Progenitor cell of endocrine pancreas (in vitro differentiated cells): Measurements from ENCODE around the gene PALM2AKAP2. TPM values are rescaled to one million over a fixed set of nuclear protein-coding genes. Genes with fewer than 3 reads are reported as not detected.

Experiments used
- DNase-seq: peaks from one replicate; pipeline ENCODE4 v3.0.0; 2021; ENCODE audit warnings: low spot score; ENCODE audit not compliant: unreplicated experiment
- H3K27ac Mint-ChIP-seq: 2 replicates; pipeline ENCODE4 v1.8.0; 2021; ENCODE audit warnings: mild to moderate bottlenecking, moderate library complexity, mixed read lengths
- H3K27me3 Mint-ChIP-seq: 2 replicates; pipeline ENCODE4 v1.8.0; 2021; ENCODE audit warnings: mixed read lengths
- H3K36me3 Mint-ChIP-seq: 2 replicates; pipeline ENCODE4 v1.8.0; 2022; ENCODE audit warnings: mixed read lengths; ENCODE audit not compliant: insufficient read depth
- H3K4me1 Mint-ChIP-seq: 2 replicates; pipeline ENCODE4 v1.8.0; 2021; ENCODE audit warnings: low read depth, mixed read lengths
- H3K4me3 Mint-ChIP-seq: 2 replicates; pipeline ENCODE4 v1.8.0; 2021; ENCODE audit warnings: low read depth, mild to moderate bottlenecking, moderate library complexity, mixed read lengths
- H3K9me3 Mint-ChIP-seq: 2 replicates; pipeline ENCODE4 v1.8.0; 2021; ENCODE audit warnings: low read depth, mixed read lengths
- CTCF ChIP-seq: fragments of 200-600 bp; sonication (generic); IDR thresholded peaks from one replicate; pipeline ENCODE4 v1.5.0; 2021; ENCODE audit warnings: antibody characterized with exemption, mild to moderate bottlenecking; ENCODE audit not compliant: unreplicated experiment
- total RNA-seq: library from RNA; stranded (reverse); gene quantifications from 2 replicates; pipeline ENCODE4 v1.2.1, GENCODE V29; 2021

Gene PALM2AKAP2
- total RNA-seq, 1 donor from 2014 or later, result 0.74 TPM

DNA sequence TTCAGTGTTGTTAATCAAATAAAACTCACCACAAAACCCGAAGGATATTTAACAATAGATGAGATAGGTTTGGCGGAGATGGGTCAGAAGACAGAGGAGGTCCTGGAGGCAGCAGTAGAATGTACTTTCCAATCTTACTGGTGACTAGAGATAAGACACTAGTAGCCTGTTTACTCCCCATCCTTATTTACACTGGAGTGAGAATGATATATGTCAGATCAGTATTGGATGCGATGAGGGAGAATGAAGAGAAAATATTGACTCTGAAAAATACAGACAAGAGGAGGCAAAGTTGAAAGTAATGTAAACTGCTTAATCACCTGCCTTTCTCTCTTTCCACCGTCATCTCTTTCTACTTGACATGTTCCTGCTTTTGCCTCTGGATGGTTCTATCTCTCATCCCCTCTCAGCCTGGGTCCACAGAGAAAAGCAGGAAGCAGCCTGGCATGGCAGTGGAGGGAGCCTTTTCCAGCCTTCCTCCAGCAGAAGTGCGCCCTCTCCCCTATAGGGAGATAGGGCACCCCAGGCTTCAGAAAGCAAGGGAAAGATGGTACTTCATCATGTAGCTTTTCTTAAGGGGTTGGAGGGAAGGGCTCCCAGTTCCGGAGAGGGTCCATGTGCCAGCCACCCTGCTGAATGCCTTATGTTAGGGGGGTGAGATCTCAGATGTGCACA is 11.1 kb downstream of the PALM2AKAP2 start:
- peaks cover 17% of the 10 kb centered on the region for H3K4me1 Mint-ChIP-seq
- H3K27ac Mint-ChIP-seq, result no peak overlapping the region
- no peak for DNase-seq
- H3K36me3 Mint-ChIP-seq, result no peaks in the 10 kb centered on the region
- H3K9me3 Mint-ChIP-seq, result no peaks in the 10 kb centered on the region
- no peak overlapping the region for H3K4me3 Mint-ChIP-seq
- no peak for TF ChIP-seq CTCF
- peaks cover 27% of the 10 kb centered on the region for H3K27me3 Mint-ChIP-seq

- Mint-ChIP-seq H3K27ac (no peak overlapping the region), H3K4me1 (peaks cover 17% of the 10 kb centered on the region), H3K4me3 (no peak overlapping the region), H3K9me3 (no peaks in the 10 kb centered on the region), H3K27me3 (peaks cover 31% of the 10 kb centered on the region), H3K36me3 (no peaks in the 10 kb centered on the region)
- TF ChIP-seq CTCF, result no peak
- DNase-seq, result no peak
These were observed 11.7 kb downstream of the PALM2AKAP2 start for GRCh38 chr9:109791747-109792146.

DNA sequence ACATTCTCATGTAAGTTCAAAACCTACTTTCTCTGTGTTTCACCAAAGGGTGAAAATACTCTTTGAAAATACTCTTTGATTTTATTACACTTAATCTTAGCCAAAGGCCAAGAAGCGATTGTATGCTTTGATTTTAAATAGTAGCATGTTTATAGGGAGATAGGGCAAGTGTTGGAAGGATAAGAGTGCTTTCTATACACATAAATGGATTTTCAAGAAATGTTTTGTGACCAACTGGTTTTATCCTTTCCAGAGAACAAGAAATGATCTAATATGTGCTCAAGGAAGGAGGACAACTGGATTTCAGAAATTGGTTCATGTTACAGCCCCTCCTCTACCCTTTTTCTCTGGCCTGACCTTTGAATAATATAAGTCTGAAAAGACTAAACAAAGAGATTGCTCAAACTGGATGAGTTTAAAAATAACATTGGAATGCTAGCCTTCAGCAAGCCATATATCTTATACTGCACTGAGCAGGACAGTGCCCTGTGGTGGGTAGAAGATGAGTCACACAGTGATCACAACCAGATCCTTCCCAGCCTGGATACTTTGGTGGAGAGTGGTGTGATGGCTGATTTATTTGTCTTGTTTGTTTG is 13.1 kb downstream of the PALM2AKAP2 start:
- DNase-seq, result no peak
- Mint-ChIP-seq H3K4me3 (no peak overlapping the region), H3K9me3 (no peaks in the 10 kb centered on the region), H3K36me3 (no peaks in the 10 kb centered on the region), H3K27me3 (peaks cover 33% of the 10 kb centered on the region), H3K27ac (no peak overlapping the region), H3K4me1 (peaks cover 17% of the 10 kb centered on the region)
- TF ChIP-seq CTCF, result no peak

- Mint-ChIP-seq H3K27me3 (peaks cover 34% of the 10 kb centered on the region), H3K27ac (no peak overlapping the region), H3K4me3 (no peak overlapping the region), H3K4me1 (peaks cover 11% of the 10 kb centered on the region), H3K9me3 (no peaks in the 10 kb centered on the region), H3K36me3 (no peaks in the 10 kb centered on the region)
- no peak for TF ChIP-seq CTCF
- no peak for DNase-seq
These were observed 13.9 kb downstream of the PALM2AKAP2 start for GRCh38 chr9:109793921-109794320.

- Mint-ChIP-seq H3K27ac (no peak overlapping the region), H3K9me3 (no peaks in the 10 kb centered on the region), H3K36me3 (no peaks in the 10 kb centered on the region), H3K27me3 (peaks cover 37% of the 10 kb centered on the region), H3K4me3 (no peak overlapping the region), H3K4me1 (peaks cover 7% of the 10 kb centered on the region)
- no peak for TF ChIP-seq CTCF
- DNase-seq, result no peak
These were observed 14.5 kb downstream of the PALM2AKAP2 start for GRCh38 chr9:109794361-109795012.
